ENCODE results near the gene COLEC12.
A peak's percentile ranks its signal among the peaks of the same experiment; 100 is the strongest.

Gene COLEC12

GRCh38 chr18:489244-490023 lies 11.1 kb downstream of the COLEC12 start:
- DNase-seq (ENCODE audit: low read depth), result peak; percentile 54
- no peak overlapping the region for H3K4me3 ChIP-seq (ENCODE audit: low read depth, low read length)
- no peak for TF ChIP-seq CTCF (conservative IDR thresholded peaks at IDR 0.05; ENCODE audit: low read depth, low read length)

- no peak for DNase-seq (ENCODE audit: low read depth)
- no peak for TF ChIP-seq CTCF (conservative IDR thresholded peaks at IDR 0.05; ENCODE audit: low read depth, low read length)
- H3K4me3 ChIP-seq (ENCODE audit: low read depth, low read length), result no peak overlapping the region
These were observed 13.4 kb downstream of the COLEC12 start for GRCh38 chr18:486929-487740.

GRCh38 chr18:484749-485464 lies 15.6 kb downstream of the COLEC12 start:
- no peak for TF ChIP-seq CTCF (conservative IDR thresholded peaks at IDR 0.05; ENCODE audit: low read depth, low read length)
- no peak for DNase-seq (ENCODE audit: low read depth)
- H3K4me3 ChIP-seq (ENCODE audit: low read depth, low read length), result no peak overlapping the region

GRCh38 chr18:478681-479080 lies 21.8 kb downstream of the COLEC12 start:
- TF ChIP-seq CTCF (conservative IDR thresholded peaks at IDR 0.05; ENCODE audit: low read depth, low read length), result no peak
- peak; percentile 85 for DNase-seq (ENCODE audit: low read depth)
- peak overlapping the region; percentile 28 for H3K4me3 ChIP-seq (ENCODE audit: low read depth, low read length)

- peak; percentile 32 for TF ChIP-seq CTCF (conservative IDR thresholded peaks at IDR 0.05; ENCODE audit: low read depth, low read length)
- no peak for DNase-seq (ENCODE audit: low read depth)
- no peak overlapping the region for H3K4me3 ChIP-seq (ENCODE audit: low read depth, low read length)
These were observed 22.9 kb downstream of the COLEC12 start for GRCh38 chr18:477565-477964.

GRCh38 chr18:476251-476664 lies 24.2 kb downstream of the COLEC12 start:
- no peak for DNase-seq (ENCODE audit: low read depth)
- H3K4me3 ChIP-seq (ENCODE audit: low read depth, low read length), result no peak overlapping the region
- TF ChIP-seq CTCF (conservative IDR thresholded peaks at IDR 0.05; ENCODE audit: low read depth, low read length), result peak; percentile 8

Data from choroid plexus epithelial cell (primary cell).